ENCODE results near the gene PTPRQ.

- TF ChIP-seq EZH2 (IDR thresholded peaks at IDR 0.05; ENCODE audit: borderline replicate concordance, low read depth, low read length, severe bottlenecking) (no peak), CTCF (IDR thresholded peaks at IDR 0.05; ENCODE audit: borderline replicate concordance, extremely low read depth, low read length, poor library complexity, severe bottlenecking) (no peak)
Observed at GRCh38 chr12:80491166-80491565, 47.1 kb downstream of the PTPRQ start.

Measured in DND-41 (cell line).